Endothelial cell of umbilical vein (primary cell): ENCODE data around the gene PTPN5. TPM values are rescaled to one million over a fixed set of nuclear protein-coding genes. Genes with fewer than 3 reads are reported as not detected.

Experiments
- BruUV-seq: library from RNA; stranded (reverse); fragments of 400-500 nt; replicated peaks from 2 replicates; lab custom pipeline; 2021; lab: Mats Ljungman, UMichigan
- CTCF ChIA-PET: fragments of 300-600, 350-600 bp; sonication (Branson Sonifier 250); formaldehyde crosslinking; loops from one replicate; lab custom pipeline; 2021; ENCODE audit warnings: antibody characterized with exemption, inconsistent platforms; lab: Charles Lee
- POLR2A ChIA-PET: fragments of 300-600, 350-600 bp; sonication (Branson Sonifier 250); formaldehyde crosslinking; loops from one replicate; lab custom pipeline; 2021; ENCODE audit warnings: antibody characterized with exemption, inconsistent platforms; lab: Charles Lee
- DNase-seq: peaks from one replicate; pipeline ENCODE4 v3.0.0-alpha.2; 2011; ENCODE audit warnings: low read depth, low spot score
- FAIRE-seq: peaks from 2 replicates; lab custom pipeline; 2011; peaks lifted over from hg19 to GRCh38; lab: Jason Lieb, UNC
- H2AFZ ChIP-seq: 2 replicates; pipeline ENCODE4 v1.6.0; 2012; ENCODE audit warnings: low read depth, low read length, control low read depth, inconsistent platforms
- H3K27ac ChIP-seq: 2 replicates; pipeline ENCODE4 v1.5.1; 2011; ENCODE audit warnings: low read depth, mild to moderate bottlenecking, control low read depth, low read length, moderate library complexity; ENCODE audit not compliant: insufficient read depth
- H3K27me3 ChIP-seq, 2 experiments: 2 replicates each; pipeline versions ENCODE4 v1.6.0 to v1.6.1; 2011; ENCODE audit warnings: low read length in 2 of 2, mixed read lengths in 1 of 2; ENCODE audit not compliant: control insufficient read depth in 2 of 2, insufficient read depth in 2 of 2
- H3K36me3 ChIP-seq, 2 experiments: 2 replicates in 1 of 2; 3 replicates in 1 of 2; pipeline ENCODE4 v1.5.1; 2011; ENCODE audit warnings: low read length in 2 of 2, mild to moderate bottlenecking in 1 of 2, moderate library complexity in 1 of 2; ENCODE audit not compliant: control insufficient read depth in 2 of 2, insufficient read depth in 2 of 2; ENCODE audit errors: extremely low read depth in 1 of 2
- H3K4me1 ChIP-seq: 3 replicates; pipeline ENCODE4 v1.5.1; 2011; ENCODE audit warnings: mild to moderate bottlenecking, low read length; ENCODE audit not compliant: control insufficient read depth, insufficient read depth; ENCODE audit errors: extremely low read depth
- H3K4me2 ChIP-seq: 2 replicates; pipeline ENCODE4 v1.6.1; 2011; ENCODE audit warnings: low read length, control low read depth, mixed read lengths; ENCODE audit not compliant: insufficient read depth
- H3K4me3 ChIP-seq, 3 experiments: fragments of 200-600 bp in 1 of 3; sonication (generic), shearing (Covaris generic) in 1 of 3; replicated peaks in 1 of 3; 2 replicates each; pipeline ENCODE4 v1.5.1; 2011 to 2016; ENCODE audit warnings: control low read depth in 3 of 3, low read length in 3 of 3, mild to moderate bottlenecking in 2 of 3, inconsistent platforms in 1 of 3, low read depth in 1 of 3, moderate library complexity in 1 of 3; ENCODE audit not compliant: insufficient read depth in 1 of 3
- H3K79me2 ChIP-seq: 2 replicates; pipeline ENCODE4 v1.6.0; 2012; ENCODE audit warnings: low read length, inconsistent platforms; ENCODE audit not compliant: control insufficient read depth, insufficient read depth
- H3K9ac ChIP-seq: replicated peaks from 2 replicates; pipeline ENCODE3; 2011; ENCODE audit warnings: low read length, control low read depth; ENCODE audit not compliant: insufficient read depth; ENCODE audit errors: extremely low read depth
- H3K9me1 ChIP-seq: replicated peaks from 3 replicates; pipeline ENCODE4 v1.6.0; 2011; ENCODE audit warnings: mild to moderate bottlenecking, low read length; ENCODE audit not compliant: control insufficient read depth, insufficient read depth; ENCODE audit errors: extremely low read depth
- H3K9me3 ChIP-seq: replicated peaks from 2 replicates; pipeline ENCODE4 v1.5.1; 2012; ENCODE audit warnings: low read length, inconsistent platforms; ENCODE audit not compliant: control insufficient read depth, insufficient read depth
- H4K20me1 ChIP-seq: replicated peaks from 2 replicates; pipeline ENCODE3; 2011; ENCODE audit warnings: mild to moderate bottlenecking, low read length; ENCODE audit not compliant: control insufficient read depth, insufficient read depth; ENCODE audit errors: extremely low read depth
- EZH2 ChIP-seq: IDR thresholded peaks from 2 replicates; pipeline ENCODE4 v1.6.1; 2012; ENCODE audit warnings: borderline replicate concordance, low read depth, mild to moderate bottlenecking, moderate library complexity, low read length, inconsistent platforms; ENCODE audit not compliant: severe bottlenecking
- FOS ChIP-seq: IDR thresholded peaks from 2 replicates; pipeline ENCODE4 v1.6.1; 2011; ENCODE audit warnings: mild to moderate bottlenecking, low read length, moderate library complexity, borderline replicate concordance; ENCODE audit not compliant: insufficient read depth
- GATA2 ChIP-seq: IDR thresholded peaks from 2 replicates; pipeline ENCODE4 v1.7.0; 2011; ENCODE audit warnings: low read depth, mild to moderate bottlenecking, moderate library complexity, mixed read lengths, low read length; ENCODE audit not compliant: insufficient read length, insufficient read depth
- JUN ChIP-seq: IDR thresholded peaks from 2 replicates; pipeline ENCODE4 v1.6.1; 2011; ENCODE audit warnings: borderline replicate concordance, low read depth; ENCODE audit not compliant: insufficient read length, insufficient read depth
- MYC ChIP-seq: IDR thresholded peaks from one replicate; pipeline ENCODE4 v1.6.1; 2011; ENCODE audit warnings: mild to moderate bottlenecking, low read depth, low read length
- POLR2A ChIP-seq: IDR thresholded peaks from 2 replicates; pipeline ENCODE4 v1.6.1; 2012; ENCODE audit warnings: low read depth, mild to moderate bottlenecking, control low read depth, low read length
- POLR2AphosphoS5 ChIP-seq: IDR thresholded peaks from 2 replicates; pipeline ENCODE4 v1.6.1; 2012; ENCODE audit warnings: low read depth, mild to moderate bottlenecking, control low read depth, low read length, moderate library complexity; ENCODE audit not compliant: insufficient read depth
- dilution Hi-C: fragments of 300-500 bp; cut with MboI; formaldehyde crosslinking; loops from one replicate; pipeline ENCODE4 v1.15.0; 2019; ENCODE audit warnings: low sequenced_read_pairs; ENCODE audit not compliant: extremely low pct_ligation_motif_present
- intact Hi-C: fragments of 100-400 bp; cut with micrococcal nuclease; formaldehyde crosslinking; loops from one replicate; pipeline ENCODE4 v1.10.0; 2022
- polyA plus RNA-seq, 4 experiments: library from polyadenylated mRNA; depleted of rRNA in 3 of 4; stranded (reverse) in 3 of 4; unstranded in 1 of 4; fragments of >200 nt; gene quantifications; 2 replicates each; pipeline versions ENCODE4 v1.2.1 to v1.2.3, GENCODE V29; 2011 to 2012; ENCODE audit warnings: missing spikeins in 1 of 4
- total RNA-seq: library from RNA; stranded (reverse); gene quantifications from 2 replicates; pipeline ENCODE4 v1.2.3, GENCODE V29; 2021
- TF ChIP-seq, protein P1 (sequence below), 2 donors: IDR thresholded peaks; 1 replicate in 1 of 2; 2 replicates in 1 of 2; pipeline ENCODE4 v1.5.1; 2011; ENCODE audit warnings: low read length in 2 of 2, mild to moderate bottlenecking in 2 of 2, moderate library complexity in 2 of 2, control low read depth in 1 of 2, inconsistent platforms in 1 of 2, low read depth in 1 of 2; ENCODE audit not compliant: insufficient read depth in 1 of 2; ENCODE audit errors: extremely low read depth in 1 of 2
- TF ChIP-seq, protein P2 (sequence below): IDR thresholded peaks from 2 replicates; pipeline ENCODE4 v1.6.1; 2011; ENCODE audit not compliant: insufficient read depth, insufficient read length

PTPN5 gene
- total and polyA plus RNA-seq, 2 donors (not counting 3 experiments of a cell fraction or from before 2014, with no cell fraction given) = not detected

- dilution Hi-C loops = no loop called here
Measured at GRCh38 chr11:18714443-18714780, 77.2 kb downstream of the PTPN5 start.

More at GRCh38 chr11:18714443-18714780, 77.2 kb downstream of the PTPN5 start:
- H3K27me3 ChIP-seq = peaks cover 0 to 3% of the 10 kb centered on the region in 2 experiments
- H3K9me3 ChIP-seq = no peaks in the 10 kb centered on the region
- ChIA-PET POLR2A (no interaction called here), CTCF (interaction anchor here (0.6 to 1.0 kb wide), 2 partner anchors 9 to 13 kb away, joined by 3 read pairs; no protein-coding TSS in a partner anchor)
- no peak overlapping the region for H2AFZ ChIP-seq
- no peak overlapping the region for H3K4me3 ChIP-seq
- DNase-seq = no peak
- FAIRE-seq = no peak
- intact Hi-C loops = no loop called here
- no peaks in the 10 kb centered on the region for H3K79me2 ChIP-seq
- no peak overlapping the region for H3K9ac ChIP-seq
- H3K36me3 ChIP-seq = no peaks in the 10 kb centered on the region
- no peak overlapping the region for H3K4me2 ChIP-seq
- H3K9me1 ChIP-seq = no peaks in the 10 kb centered on the region
- H3K27ac ChIP-seq = no peak overlapping the region
- H4K20me1 ChIP-seq = no peaks in the 10 kb centered on the region
- TF ChIP-seq FOS (no peak), EZH2 (no peak), POLR2A (no peak), GATA2 (no peak), JUN (no peak), POLR2AphosphoS5 (no peak), MYC (no peak)
- TF ChIP-seq, protein P1, sequence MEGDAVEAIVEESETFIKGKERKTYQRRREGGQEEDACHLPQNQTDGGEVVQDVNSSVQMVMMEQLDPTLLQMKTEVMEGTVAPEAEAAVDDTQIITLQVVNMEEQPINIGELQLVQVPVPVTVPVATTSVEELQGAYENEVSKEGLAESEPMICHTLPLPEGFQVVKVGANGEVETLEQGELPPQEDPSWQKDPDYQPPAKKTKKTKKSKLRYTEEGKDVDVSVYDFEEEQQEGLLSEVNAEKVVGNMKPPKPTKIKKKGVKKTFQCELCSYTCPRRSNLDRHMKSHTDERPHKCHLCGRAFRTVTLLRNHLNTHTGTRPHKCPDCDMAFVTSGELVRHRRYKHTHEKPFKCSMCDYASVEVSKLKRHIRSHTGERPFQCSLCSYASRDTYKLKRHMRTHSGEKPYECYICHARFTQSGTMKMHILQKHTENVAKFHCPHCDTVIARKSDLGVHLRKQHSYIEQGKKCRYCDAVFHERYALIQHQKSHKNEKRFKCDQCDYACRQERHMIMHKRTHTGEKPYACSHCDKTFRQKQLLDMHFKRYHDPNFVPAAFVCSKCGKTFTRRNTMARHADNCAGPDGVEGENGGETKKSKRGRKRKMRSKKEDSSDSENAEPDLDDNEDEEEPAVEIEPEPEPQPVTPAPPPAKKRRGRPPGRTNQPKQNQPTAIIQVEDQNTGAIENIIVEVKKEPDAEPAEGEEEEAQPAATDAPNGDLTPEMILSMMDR (IDR thresholded peaks at IDR 0.05; ENCODE audit: extremely low read depth in 1 of 2, insufficient read depth in 1 of 2, low read depth in 1 of 2, low read length in 2 of 2) = no peak
- TF ChIP-seq, protein P2, sequence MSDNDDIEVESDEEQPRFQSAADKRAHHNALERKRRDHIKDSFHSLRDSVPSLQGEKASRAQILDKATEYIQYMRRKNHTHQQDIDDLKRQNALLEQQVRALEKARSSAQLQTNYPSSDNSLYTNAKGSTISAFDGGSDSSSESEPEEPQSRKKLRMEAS = no peak
- H3K4me1 ChIP-seq = no peaks in the 10 kb centered on the region
- no TSS peak for BruUV-seq
